ENCODE results near the gene ARHGAP32. TPM values are rescaled to one million over a fixed set of nuclear protein-coding genes. Genes with fewer than 3 reads are reported as not detected.

ARHGAP32 gene
- polyA plus RNA-seq, 1 donor from 2014 or later, result 12.0 TPM

GRCh38 chr11:129093283-129093682, 98.8 kb downstream of the ARHGAP32 start:
- Histone ChIP-seq H4K20me1 (ENCODE audit: insufficient read depth) (no peaks in the 10 kb centered on the region), H3K36me3 (ENCODE audit: insufficient read depth, low read length) (peaks cover 7% of the 10 kb centered on the region), H3K9me3 (ENCODE audit: low read length) (no peaks in the 10 kb centered on the region), H3K9ac (ENCODE audit: low read length) (no peak overlapping the region), H3K4me2 (ENCODE audit: low read length) (no peak overlapping the region), H2AFZ (ENCODE audit: low read depth, low read length) (no peak overlapping the region), H3K4me3 (ENCODE audit: low read length) (no peak overlapping the region), H3K27me3 (ENCODE audit: insufficient read depth, low read depth, low read length) (no peaks in the 10 kb centered on the region), H3F3A (ENCODE audit: insufficient read depth, low read length, poor library complexity, severe bottlenecking) (no peaks in the 10 kb centered on the region), H3K27ac (ENCODE audit: low read length) (no peak overlapping the region), H3K9me2 (ENCODE audit: insufficient read depth, low read length) (no peaks in the 10 kb centered on the region), H3K79me2 (replicated peaks; ENCODE audit: insufficient read depth, low read length) (no peaks in the 10 kb centered on the region)
- TF ChIP-seq POLR2AphosphoS5 (IDR thresholded peaks at IDR 0.05) (no peak), CTCF (IDR thresholded peaks at IDR 0.05; ENCODE audit: poor library complexity, severe bottlenecking) (no peak), RAD21 (conservative IDR thresholded peaks at IDR 0.05) (no peak), EZH2 (IDR thresholded peaks at IDR 0.05; ENCODE audit: borderline replicate concordance, insufficient read depth, low read length, poor library complexity, severe bottlenecking) (no peak), REST (IDR thresholded peaks at IDR 0.05; ENCODE audit: borderline replicate concordance) (no peak), EP300 (conservative IDR thresholded peaks at IDR 0.05; ENCODE audit: poor library complexity, severe bottlenecking) (no peak), TAF1 (IDR thresholded peaks at IDR 0.05; ENCODE audit: low read depth) (no peak), MXI1 (conservative IDR thresholded peaks at IDR 0.05; ENCODE audit: poor library complexity, severe bottlenecking) (no peak), SMC3 (conservative IDR thresholded peaks at IDR 0.05; ENCODE audit: poor library complexity) (no peak)

- H3K27ac ChIP-seq (ENCODE audit: low read length), result no peak overlapping the region
- no peak overlapping the region for H2AFZ ChIP-seq (ENCODE audit: low read depth, low read length)
- no peaks in the 10 kb centered on the region for H4K20me1 ChIP-seq (ENCODE audit: insufficient read depth)
- no peaks in the 10 kb centered on the region for H3K27me3 ChIP-seq (ENCODE audit: insufficient read depth, low read depth, low read length)
- peaks cover 7% of the 10 kb centered on the region for H3K36me3 ChIP-seq (ENCODE audit: insufficient read depth, low read length)
- H3K4me2 ChIP-seq (ENCODE audit: low read length), result no peak overlapping the region
- H3K4me3 ChIP-seq (ENCODE audit: low read length), result no peak overlapping the region
- no peaks in the 10 kb centered on the region for H3K9me2 ChIP-seq (ENCODE audit: insufficient read depth, low read length)
- no peak for TF ChIP-seq EZH2 (IDR thresholded peaks at IDR 0.05; ENCODE audit: borderline replicate concordance, insufficient read depth, low read length, poor library complexity, severe bottlenecking)
- TF ChIP-seq TAF1 (IDR thresholded peaks at IDR 0.05; ENCODE audit: low read depth), result no peak
- TF ChIP-seq CTCF (IDR thresholded peaks at IDR 0.05; ENCODE audit: poor library complexity, severe bottlenecking), result no peak
- no peak for TF ChIP-seq REST (IDR thresholded peaks at IDR 0.05; ENCODE audit: borderline replicate concordance)
- no peak for TF ChIP-seq POLR2AphosphoS5 (IDR thresholded peaks at IDR 0.05)
- TF ChIP-seq EP300 (conservative IDR thresholded peaks at IDR 0.05; ENCODE audit: poor library complexity, severe bottlenecking), result no peak
- TF ChIP-seq MXI1 (conservative IDR thresholded peaks at IDR 0.05; ENCODE audit: poor library complexity, severe bottlenecking), result no peak
- no peak for TF ChIP-seq SMC3 (conservative IDR thresholded peaks at IDR 0.05; ENCODE audit: poor library complexity)
- TF ChIP-seq RAD21 (conservative IDR thresholded peaks at IDR 0.05), result no peak
- H3K79me2 ChIP-seq (replicated peaks; ENCODE audit: insufficient read depth, low read length), result no peaks in the 10 kb centered on the region
- H3K9me3 ChIP-seq (ENCODE audit: low read length), result no peaks in the 10 kb centered on the region
- no peaks in the 10 kb centered on the region for H3F3A ChIP-seq (ENCODE audit: insufficient read depth, low read length, poor library complexity, severe bottlenecking)
- no peak overlapping the region for H3K9ac ChIP-seq (ENCODE audit: low read length)
These were observed 102.1 kb downstream of the ARHGAP32 start for GRCh38 chr11:129090056-129090455.
